ENCODE results near the gene BST1. TPM values are rescaled to one million over a fixed set of nuclear protein-coding genes. Genes with fewer than 3 reads are reported as not detected.

The BST1 gene
- total RNA-seq, 2 donors from 2014 or later: 0.99 to 1.6 TPM

DNA sequence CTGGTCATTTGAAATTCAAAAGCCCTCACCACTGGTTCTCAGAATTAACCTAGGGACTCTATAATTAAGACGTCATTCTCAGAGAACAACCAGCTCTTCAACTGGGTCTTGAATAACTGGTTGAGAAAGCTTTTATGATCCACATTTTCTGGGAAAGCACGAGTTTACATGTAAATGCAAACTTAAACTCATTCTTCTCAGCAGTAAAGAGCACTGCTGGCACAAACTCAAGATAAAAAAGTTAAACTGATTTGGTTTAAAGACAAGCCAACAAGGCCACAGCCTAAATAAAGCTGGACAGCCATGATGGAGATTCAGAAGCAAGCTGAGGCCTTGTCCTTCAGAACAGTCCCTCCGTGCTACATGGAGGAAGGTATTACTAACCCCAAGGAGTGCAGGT is 13.2 kb downstream of the BST1 start:
- 68 to 73% methylated on average over 3 of the region's 3 CpGs for WGBS, 2 donors
- intact Hi-C loops (cut with DNase I): no loop called here
- Histone ChIP-seq H3K9me3 (no peaks in the 10 kb centered on the region), H3K4me1 (no peaks in the 10 kb centered on the region), H3K36me3 (replicated peaks in 1 of 2; ENCODE audit: insufficient read depth in 1 of 2, low read depth in 2 of 2) (no peaks in the 10 kb centered on the region), H3K4me3 (no peak overlapping the region), H3K27me3 (no peaks in the 10 kb centered on the region), H3K27ac (no peak overlapping the region)
- ATAC-seq (no peak), DNase-seq (no peak)
- no peak for TF ChIP-seq POLR2A (IDR thresholded peaks at IDR 0.05)
- TF ChIP-seq, protein P1, sequence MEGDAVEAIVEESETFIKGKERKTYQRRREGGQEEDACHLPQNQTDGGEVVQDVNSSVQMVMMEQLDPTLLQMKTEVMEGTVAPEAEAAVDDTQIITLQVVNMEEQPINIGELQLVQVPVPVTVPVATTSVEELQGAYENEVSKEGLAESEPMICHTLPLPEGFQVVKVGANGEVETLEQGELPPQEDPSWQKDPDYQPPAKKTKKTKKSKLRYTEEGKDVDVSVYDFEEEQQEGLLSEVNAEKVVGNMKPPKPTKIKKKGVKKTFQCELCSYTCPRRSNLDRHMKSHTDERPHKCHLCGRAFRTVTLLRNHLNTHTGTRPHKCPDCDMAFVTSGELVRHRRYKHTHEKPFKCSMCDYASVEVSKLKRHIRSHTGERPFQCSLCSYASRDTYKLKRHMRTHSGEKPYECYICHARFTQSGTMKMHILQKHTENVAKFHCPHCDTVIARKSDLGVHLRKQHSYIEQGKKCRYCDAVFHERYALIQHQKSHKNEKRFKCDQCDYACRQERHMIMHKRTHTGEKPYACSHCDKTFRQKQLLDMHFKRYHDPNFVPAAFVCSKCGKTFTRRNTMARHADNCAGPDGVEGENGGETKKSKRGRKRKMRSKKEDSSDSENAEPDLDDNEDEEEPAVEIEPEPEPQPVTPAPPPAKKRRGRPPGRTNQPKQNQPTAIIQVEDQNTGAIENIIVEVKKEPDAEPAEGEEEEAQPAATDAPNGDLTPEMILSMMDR (IDR thresholded peaks at IDR 0.05): no peak

DNA sequence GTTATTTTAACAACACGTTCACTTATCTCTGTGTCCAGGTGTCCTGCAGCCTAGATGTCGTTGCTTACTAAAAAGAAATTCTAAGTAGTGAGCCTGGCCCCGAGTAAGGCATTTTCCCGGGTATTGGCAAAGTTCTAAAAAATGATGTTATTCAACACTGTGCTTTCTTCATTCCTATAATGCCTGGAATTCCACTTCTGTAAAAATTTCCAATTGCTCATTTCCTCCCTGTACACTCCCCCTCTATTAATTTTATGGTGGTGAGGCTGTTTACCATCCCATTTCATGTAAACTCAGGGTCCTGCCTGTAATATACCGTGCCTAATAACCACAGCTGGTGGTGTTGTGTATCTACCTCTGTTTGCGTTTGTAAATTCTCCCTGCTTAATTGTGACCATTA is 14.2 kb downstream of the BST1 start:
- Histone ChIP-seq H3K36me3 (replicated peaks in 1 of 2; ENCODE audit: insufficient read depth in 1 of 2, low read depth in 2 of 2) (no peaks in the 10 kb centered on the region), H3K27ac (no peak overlapping the region), H3K9me3 (no peaks in the 10 kb centered on the region), H3K4me3 (no peak overlapping the region), H3K27me3 (no peaks in the 10 kb centered on the region), H3K4me1 (no peaks in the 10 kb centered on the region)
- WGBS, 2 donors: 39 to 44% methylated on average over 6 of the region's 6 CpGs
- TF ChIP-seq POLR2A (IDR thresholded peaks at IDR 0.05): no peak
- TF ChIP-seq, protein P1 (IDR thresholded peaks at IDR 0.05): no peak
- intact Hi-C loops (cut with DNase I): no loop called here
- DNase-seq: no peak
- peak; percentile 24 for ATAC-seq

DNA sequence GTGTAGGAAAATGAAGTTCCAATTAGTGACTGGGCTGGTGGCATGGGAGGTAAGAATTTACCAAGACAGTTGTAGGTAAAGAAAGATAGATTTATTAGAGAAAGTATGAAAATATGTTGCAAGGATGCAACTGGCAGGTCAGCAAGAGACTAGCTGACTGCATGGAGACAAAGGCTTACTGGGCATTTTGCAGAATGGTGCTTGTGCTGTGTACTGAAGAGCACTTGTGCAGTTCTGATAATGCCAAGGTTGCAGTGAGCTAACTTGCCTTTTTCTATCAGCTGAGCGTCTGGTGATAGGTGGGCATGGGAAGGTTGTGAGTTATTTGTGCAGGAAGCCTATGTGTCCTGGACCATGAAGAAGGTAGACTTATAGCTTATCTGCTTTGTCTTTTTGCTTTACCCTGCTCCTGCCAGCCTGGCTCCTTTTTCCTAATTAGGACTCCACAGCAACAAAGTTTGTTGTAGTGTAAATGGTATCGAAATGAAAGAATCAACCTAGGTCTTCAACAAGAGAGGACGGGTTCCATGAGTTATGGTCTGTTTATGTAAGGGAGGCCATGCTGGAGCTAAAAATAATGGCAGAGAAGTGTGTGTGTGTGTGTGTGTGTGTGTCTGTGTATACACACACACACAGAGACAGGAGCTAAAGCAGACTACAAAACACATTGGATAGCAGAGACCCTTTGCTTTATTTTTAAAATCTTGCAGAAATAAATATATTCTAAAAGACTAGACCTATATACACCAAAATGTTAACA is 15.0 kb downstream of the BST1 start:
- 50 to 60% methylated on average over 3 of the region's 3 CpGs for WGBS, 2 donors
- Histone ChIP-seq H3K27ac (no peak overlapping the region), H3K4me1 (no peaks in the 10 kb centered on the region), H3K9me3 (no peaks in the 10 kb centered on the region), H3K27me3 (no peaks in the 10 kb centered on the region), H3K4me3 (no peak overlapping the region), H3K36me3 (replicated peaks in 1 of 2; ENCODE audit: insufficient read depth in 1 of 2, low read depth in 2 of 2) (no peaks in the 10 kb centered on the region)
- DNase-seq (no peak), ATAC-seq (no peak)
- no peak for TF ChIP-seq POLR2A (IDR thresholded peaks at IDR 0.05)
- TF ChIP-seq, protein P1 (IDR thresholded peaks at IDR 0.05): no peak
- intact Hi-C loops (cut with DNase I): no loop called here

DNA sequence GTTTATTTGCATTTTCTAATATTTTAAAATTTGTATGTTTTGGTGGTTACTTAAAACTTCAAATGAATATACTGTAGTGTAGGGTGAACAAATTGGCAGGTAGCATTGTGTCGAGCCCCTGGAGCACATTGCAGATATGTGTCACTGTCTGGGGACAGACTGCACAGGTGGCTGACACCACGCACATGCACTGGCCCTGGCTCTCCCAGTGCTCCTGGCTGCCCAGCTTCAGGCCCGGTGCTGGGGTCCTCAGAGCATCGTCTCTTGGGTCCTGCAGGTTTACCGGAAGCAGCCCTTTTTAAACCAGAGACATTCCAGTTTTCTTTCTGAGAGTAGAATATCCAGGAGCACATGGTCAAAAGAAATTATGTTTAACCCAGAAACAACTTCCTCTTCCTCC is 15.6 kb downstream of the BST1 start:
- Histone ChIP-seq H3K9me3 (no peaks in the 10 kb centered on the region), H3K27me3 (no peaks in the 10 kb centered on the region), H3K27ac (no peak overlapping the region), H3K4me3 (no peak overlapping the region), H3K4me1 (no peaks in the 10 kb centered on the region), H3K36me3 (replicated peaks in 1 of 2; ENCODE audit: insufficient read depth in 1 of 2, low read depth in 2 of 2) (no peaks in the 10 kb centered on the region)
- TF ChIP-seq, protein P1 (IDR thresholded peaks at IDR 0.05): no peak
- no peak for TF ChIP-seq POLR2A (IDR thresholded peaks at IDR 0.05)
- 69 to 81% methylated on average over 5 of the region's 5 CpGs for WGBS, 2 donors
- DNase-seq (no peak), ATAC-seq (no peak)
- intact Hi-C loops (cut with DNase I): no loop called here

DNA sequence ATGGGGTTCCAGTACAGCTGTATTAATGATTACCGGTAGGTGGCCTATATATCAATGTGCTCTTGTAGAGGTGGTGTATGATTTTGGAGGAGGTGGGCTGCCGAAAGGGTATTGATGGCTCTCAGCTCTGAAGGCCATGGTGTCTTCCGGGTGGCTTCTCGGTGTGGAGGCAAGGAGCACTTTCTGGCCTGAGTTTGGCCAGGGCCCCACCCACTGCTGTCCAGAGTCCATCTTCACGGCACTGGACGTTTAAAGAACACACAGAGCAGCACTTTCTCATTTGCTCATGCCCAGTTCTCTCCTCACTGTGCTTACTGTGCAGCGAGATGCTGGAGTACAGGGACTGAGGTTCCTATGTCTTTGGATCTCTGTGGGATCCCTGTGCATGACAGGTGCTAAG is 16.1 kb downstream of the BST1 start:
- Histone ChIP-seq H3K4me1 (no peaks in the 10 kb centered on the region), H3K27ac (no peak overlapping the region), H3K27me3 (no peaks in the 10 kb centered on the region), H3K4me3 (no peak overlapping the region), H3K36me3 (replicated peaks in 1 of 2; ENCODE audit: insufficient read depth in 1 of 2, low read depth in 2 of 2) (no peaks in the 10 kb centered on the region), H3K9me3 (no peaks in the 10 kb centered on the region)
- DNase-seq (no peak), ATAC-seq (no peak)
- 80 to 82% methylated on average over 7 of the region's 7 CpGs for WGBS, 2 donors
- intact Hi-C loops (cut with DNase I): no loop called here
- TF ChIP-seq POLR2A (IDR thresholded peaks at IDR 0.05): no peak
- TF ChIP-seq, protein P1 (IDR thresholded peaks at IDR 0.05): no peak

All from body of pancreas (tissue), 4 donors.